ENCODE data around the gene RPL23. TPM values are rescaled to one million over a fixed set of nuclear protein-coding genes. Genes with fewer than 3 reads are reported as not detected.

RPL23 gene
- total RNA-seq, 2 donors from 2014 or later, result 1,179 to 1,230 TPM

- intact Hi-C loops (cut with DNase I), result no loop called here
- peak; percentile 98 for DNase-seq (ENCODE audit: low spot score)
These were observed 28.4 kb downstream of the RPL23 start, which contains the start of gene CWC25 for GRCh38 chr17:38824899-38825761. CWC25 (minus strand) TSS chr17:38825321; CDS start chr17:38825183, 138 bp downstream.

- intact Hi-C loops (cut with DNase I), result no loop called here
- DNase-seq (ENCODE audit: low spot score), result no peak
These were observed 37.8 kb downstream of the RPL23 start for GRCh38 chr17:38815576-38816193.

GRCh38 chr17:38809828-38810227, 43.7 kb downstream of the RPL23 start:
- DNase-seq (ENCODE audit: low spot score), result no peak
- intact Hi-C loops (cut with DNase I), result no loop called here

- DNase-seq (ENCODE audit: low spot score), result no peak
- intact Hi-C loops (cut with DNase I), result no loop called here
These were observed 53.2 kb downstream of the RPL23 start for GRCh38 chr17:38800237-38800760.

GRCh38 chr17:38799501-38800236, 53.9 kb downstream of the RPL23 start, which contains the start of gene PIP4K2B:
PIP4K2B (minus strand) TSS chr17:38799556; CDS start chr17:38799424, 132 bp downstream.
- DNase-seq (ENCODE audit: low spot score), result peak; percentile 98
- intact Hi-C loops (cut with DNase I), result no loop called here

GRCh38 chr17:38798614-38799500, 54.7 kb downstream of the RPL23 start:
- DNase-seq (ENCODE audit: low spot score), result peak; percentile 84
- intact Hi-C loops (cut with DNase I), result no loop called here

Small RNAs within 50 kb of the gene (microRNA-seq; reads per million reads assigned to microRNA genes)
- 0.65 to 1.3 reads per million in 2 donors for gene MIR4727 (ENCODE audit: borderline microRNAs expressed in 2 of 2)

Other genes starting within 250 kb of the RPL23 start
- 1 to 10 TPM in 1 of 2 donors, under 1 TPM in 1; 0.93 to 1.2 TPM for gene SRCIN1, start 247.8 kb downstream of the RPL23 start, total RNA-seq
- 1 to 10 TPM; 1.6 to 2.6 TPM for gene EPOP, start 178.8 kb downstream of the RPL23 start, total RNA-seq
- gene MLLT6, start 148.4 kb downstream of the RPL23 start, total RNA-seq, result 10 to 100 TPM; 79.7 to 82.4 TPM
- 10 to 100 TPM; 24.7 to 27.4 TPM for gene CISD3, start 123.4 kb downstream of the RPL23 start, total RNA-seq
- gene PCGF2, start 105.4 kb downstream of the RPL23 start, total RNA-seq, result 10 to 100 TPM; 51.3 to 53.9 TPM
- 100 to 1,000 TPM; 133 to 137 TPM for gene PSMB3, start 101.0 kb downstream of the RPL23 start, total RNA-seq
- 10 to 100 TPM; 38.7 to 45.7 TPM for gene PIP4K2B, start 54.2 kb downstream of the RPL23 start, total RNA-seq
- 10 to 100 TPM; 13.6 to 14.9 TPM for gene CWC25, start 28.4 kb downstream of the RPL23 start, total RNA-seq
- gene LASP1, start 16.3 kb upstream of the RPL23 start, total RNA-seq, result 100 to 1,000 TPM in 1 of 2 donors, 10 to 100 TPM in 1; 95.2 to 119 TPM
- not detected for gene FBXO47, start 113.7 kb upstream of the RPL23 start, total RNA-seq